PFSK-1 (cell line): ENCODE results near the gene THAP5.

Source experiments
- FOXP2 ChIP-seq: optimal IDR thresholded peaks from 2 replicates; pipeline ENCODE3; 2011; ENCODE audit warnings: borderline replicate concordance, control low read depth, inconsistent platforms; ENCODE audit not compliant: insufficient read depth; ENCODE audit errors: extremely low read length, extremely low read depth
- POLR2AphosphoS5 ChIP-seq: IDR thresholded peaks from 2 replicates; pipeline ENCODE4 v1.6.1; 2012; ENCODE audit warnings: low read depth, mild to moderate bottlenecking, control low read depth, low read length, moderate library complexity
- SIN3A ChIP-seq: IDR thresholded peaks from 2 replicates; pipeline ENCODE4 v1.6.1; 2012; ENCODE audit warnings: mild to moderate bottlenecking, low read length, moderate library complexity, borderline replicate concordance; ENCODE audit not compliant: insufficient read depth
- TAF1 ChIP-seq: IDR thresholded peaks from 2 replicates; pipeline ENCODE4 v1.6.1; 2012; ENCODE audit warnings: low read length, control low read depth, borderline replicate concordance; ENCODE audit not compliant: insufficient read depth
- TF ChIP-seq, protein P1 (sequence below), 2 experiments: IDR thresholded peaks; 2 replicates each; pipeline versions ENCODE4 v1.6.1 to v1.8.0; 2011 to 2012; ENCODE audit warnings: low read depth in 2 of 2, low read length in 2 of 2, control low read depth in 1 of 2, inconsistent platforms in 1 of 2, mild to moderate bottlenecking in 1 of 2, moderate library complexity in 1 of 2; ENCODE audit not compliant: insufficient read depth in 1 of 2

The THAP5 gene

DNA sequence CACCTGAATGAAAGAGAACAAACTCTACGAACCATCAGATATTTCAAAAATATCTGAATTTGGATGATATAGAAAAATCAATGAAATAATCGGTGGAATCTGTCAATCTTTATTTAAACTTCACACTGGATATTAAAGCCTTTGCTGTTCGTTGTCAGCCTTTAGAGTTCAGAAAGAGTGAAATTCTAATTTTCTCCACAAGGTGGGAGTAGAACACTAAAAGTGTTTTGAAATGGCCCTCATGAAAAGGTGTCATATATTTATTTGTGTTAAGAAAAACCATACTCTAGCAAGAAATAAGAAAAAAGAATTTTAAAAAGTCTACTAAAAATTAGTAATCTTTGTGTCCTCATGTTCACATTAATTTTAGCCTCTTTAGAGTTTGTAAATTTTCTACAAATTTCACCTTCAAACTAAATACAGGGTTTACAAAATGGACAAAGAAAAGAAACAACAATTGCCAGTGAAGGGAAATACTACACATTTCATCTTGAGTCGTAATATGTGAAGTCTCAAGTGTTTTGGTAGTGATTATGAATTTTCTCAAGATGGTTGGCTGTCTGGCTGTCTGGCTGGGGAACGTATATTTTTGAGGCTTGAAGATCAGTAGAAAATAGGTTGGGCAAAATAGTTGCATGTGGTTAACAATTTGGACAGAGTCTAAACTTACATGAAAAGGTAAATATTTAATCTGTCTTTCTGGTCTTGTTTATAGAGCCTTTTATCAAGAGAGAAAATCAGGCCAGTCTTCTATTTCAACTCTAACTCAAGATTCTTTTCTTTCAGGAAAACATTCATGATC lies 43.8 kb upstream of the THAP5 start:
- TF ChIP-seq TAF1 (no peak), POLR2AphosphoS5 (no peak), SIN3A (no peak), FOXP2 (no peak)
- TF ChIP-seq, protein P1, sequence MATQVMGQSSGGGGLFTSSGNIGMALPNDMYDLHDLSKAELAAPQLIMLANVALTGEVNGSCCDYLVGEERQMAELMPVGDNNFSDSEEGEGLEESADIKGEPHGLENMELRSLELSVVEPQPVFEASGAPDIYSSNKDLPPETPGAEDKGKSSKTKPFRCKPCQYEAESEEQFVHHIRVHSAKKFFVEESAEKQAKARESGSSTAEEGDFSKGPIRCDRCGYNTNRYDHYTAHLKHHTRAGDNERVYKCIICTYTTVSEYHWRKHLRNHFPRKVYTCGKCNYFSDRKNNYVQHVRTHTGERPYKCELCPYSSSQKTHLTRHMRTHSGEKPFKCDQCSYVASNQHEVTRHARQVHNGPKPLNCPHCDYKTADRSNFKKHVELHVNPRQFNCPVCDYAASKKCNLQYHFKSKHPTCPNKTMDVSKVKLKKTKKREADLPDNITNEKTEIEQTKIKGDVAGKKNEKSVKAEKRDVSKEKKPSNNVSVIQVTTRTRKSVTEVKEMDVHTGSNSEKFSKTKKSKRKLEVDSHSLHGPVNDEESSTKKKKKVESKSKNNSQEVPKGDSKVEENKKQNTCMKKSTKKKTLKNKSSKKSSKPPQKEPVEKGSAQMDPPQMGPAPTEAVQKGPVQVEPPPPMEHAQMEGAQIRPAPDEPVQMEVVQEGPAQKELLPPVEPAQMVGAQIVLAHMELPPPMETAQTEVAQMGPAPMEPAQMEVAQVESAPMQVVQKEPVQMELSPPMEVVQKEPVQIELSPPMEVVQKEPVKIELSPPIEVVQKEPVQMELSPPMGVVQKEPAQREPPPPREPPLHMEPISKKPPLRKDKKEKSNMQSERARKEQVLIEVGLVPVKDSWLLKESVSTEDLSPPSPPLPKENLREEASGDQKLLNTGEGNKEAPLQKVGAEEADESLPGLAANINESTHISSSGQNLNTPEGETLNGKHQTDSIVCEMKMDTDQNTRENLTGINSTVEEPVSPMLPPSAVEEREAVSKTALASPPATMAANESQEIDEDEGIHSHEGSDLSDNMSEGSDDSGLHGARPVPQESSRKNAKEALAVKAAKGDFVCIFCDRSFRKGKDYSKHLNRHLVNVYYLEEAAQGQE (IDR thresholded peaks at IDR 0.05; ENCODE audit: insufficient read depth in 1 of 2, low read depth in 2 of 2, low read length in 2 of 2): no peak

DNA sequence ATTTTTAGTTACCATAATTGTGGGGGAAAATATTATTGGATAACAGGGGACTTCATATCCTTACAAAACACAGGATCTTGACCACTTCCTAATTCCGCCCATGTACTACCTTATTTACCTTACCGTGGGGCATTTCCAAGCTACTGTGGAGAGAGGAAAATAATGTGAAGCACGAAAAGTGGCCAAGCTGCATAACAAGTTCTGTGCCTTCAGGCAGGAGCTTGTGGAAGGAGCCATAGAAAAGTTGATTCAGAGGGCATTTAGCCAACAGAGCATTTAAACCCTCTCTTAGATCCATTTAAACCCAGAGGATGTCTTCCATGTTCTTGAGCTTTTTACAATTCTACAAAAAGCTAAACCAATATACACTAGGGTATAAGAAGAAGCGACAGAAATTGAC lies 41.8 kb upstream of the THAP5 start:
- no peak for TF ChIP-seq SIN3A

DNA sequence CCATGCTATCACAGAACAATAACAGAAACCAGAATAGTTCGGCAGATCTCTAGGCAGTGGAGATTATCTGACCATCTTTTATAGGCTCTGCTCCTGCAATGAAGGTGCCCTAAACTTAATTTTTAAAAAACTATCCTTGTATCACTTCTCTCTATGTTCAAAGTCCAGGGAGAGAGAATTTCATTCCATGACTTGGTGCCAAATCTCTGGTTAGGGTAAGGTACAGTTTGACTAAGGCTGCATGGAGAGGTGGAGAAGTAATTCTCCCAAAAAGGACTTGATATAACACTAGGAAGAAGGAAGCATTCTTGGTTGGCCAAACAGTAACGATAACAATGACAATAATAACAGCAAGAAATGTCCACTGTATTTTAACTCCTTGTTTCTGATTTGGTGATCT lies 40.1 kb upstream of the THAP5 start:
- TF ChIP-seq, protein P1 (IDR thresholded peaks at IDR 0.05; ENCODE audit: insufficient read depth in 1 of 2, low read depth in 2 of 2, low read length in 2 of 2): no peak
- no peak for TF ChIP-seq FOXP2
- TF ChIP-seq SIN3A: no peak
- TF ChIP-seq TAF1: no peak
- TF ChIP-seq POLR2AphosphoS5: no peak

DNA sequence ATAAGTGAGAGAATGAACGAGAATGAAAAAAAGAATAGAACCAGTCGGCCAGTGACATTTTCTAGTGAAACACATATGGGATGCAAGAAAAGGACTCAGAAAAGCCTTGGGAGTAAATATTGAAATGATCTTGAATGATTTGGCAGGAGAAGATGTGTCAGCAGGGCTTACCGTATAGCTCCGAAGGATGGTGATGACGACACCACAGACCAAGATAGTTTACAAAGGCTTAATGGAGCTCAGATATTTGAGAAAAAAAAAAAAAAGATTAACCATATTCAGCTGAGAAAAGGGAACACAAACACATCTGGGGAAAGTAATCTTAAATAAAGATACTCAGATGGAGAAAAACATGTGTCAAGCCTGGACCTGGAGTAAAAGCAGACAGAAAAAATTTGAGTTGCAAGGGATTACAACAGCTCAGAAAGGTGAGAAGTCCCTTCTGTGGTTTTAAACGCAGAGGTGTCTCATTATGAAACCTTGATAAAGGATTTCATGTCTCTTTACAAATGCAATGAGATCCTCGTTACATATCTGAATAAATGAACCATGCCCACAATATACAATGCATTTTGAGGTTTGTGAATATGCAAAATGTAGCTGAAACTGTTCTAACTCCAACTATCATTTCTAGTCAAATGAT lies 36.2 kb upstream of the THAP5 start:
- TF ChIP-seq POLR2AphosphoS5 (no peak), FOXP2 (no peak), TAF1 (no peak), SIN3A (no peak)
- TF ChIP-seq, protein P1 (IDR thresholded peaks at IDR 0.05; ENCODE audit: insufficient read depth in 1 of 2, low read depth in 2 of 2, low read length in 2 of 2): no peak

DNA sequence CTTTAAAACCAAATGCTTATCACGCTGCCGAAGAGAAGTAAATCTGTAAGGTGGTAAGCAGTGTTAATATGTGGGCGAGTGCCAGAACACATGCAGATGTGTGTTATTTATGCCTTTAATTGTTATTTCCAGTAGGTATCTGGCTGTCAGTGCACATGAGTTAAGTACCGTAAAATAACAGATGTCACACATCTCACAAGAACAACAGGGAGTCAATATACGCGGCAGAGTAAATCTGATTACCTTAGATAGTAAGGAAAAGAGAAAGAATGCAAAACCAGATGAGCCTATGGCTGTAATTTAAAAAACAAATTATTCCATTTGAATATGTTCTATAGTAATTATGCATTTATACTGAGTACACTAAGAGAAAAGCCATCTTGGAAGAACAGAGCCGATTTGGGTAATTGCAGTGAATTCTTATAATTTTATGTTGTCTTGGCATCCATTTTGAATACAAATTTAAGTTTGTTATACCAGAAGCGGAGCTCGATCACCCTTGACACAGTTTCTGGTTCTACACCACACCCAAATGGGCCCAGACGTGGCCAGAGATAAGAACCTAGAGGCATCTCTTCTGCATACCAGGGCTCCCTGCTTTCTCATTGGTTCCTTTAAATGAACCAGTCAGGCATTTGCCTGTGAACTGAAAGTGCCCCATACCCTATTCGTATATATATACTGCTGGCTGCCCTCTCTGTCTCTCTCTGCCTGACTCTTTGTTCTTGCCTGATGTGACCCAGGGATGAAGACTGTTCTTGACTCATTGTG lies 35.0 kb upstream of the THAP5 start:
- TF ChIP-seq TAF1: no peak
- no peak for TF ChIP-seq FOXP2
- no peak for TF ChIP-seq SIN3A
- TF ChIP-seq, protein P1 (IDR thresholded peaks at IDR 0.05; ENCODE audit: insufficient read depth in 1 of 2, low read depth in 2 of 2, low read length in 2 of 2): no peak
- no peak for TF ChIP-seq POLR2AphosphoS5
